NOMO-1 treated with dmso at 0.1 percent for 144 hours (cell line): ENCODE results near the gene LRRC4C.
"Not testable (repeated sequence)": the region's sequence is repeated elsewhere in the genome, so short reads cannot be mapped to it uniquely, and the experiment has no call there.

ENCODE experiments used
- DNase-seq: peaks from one replicate; lab custom pipeline; 2025; ENCODE audit not compliant: unreplicated experiment; lab: John Stamatoyannopoulos, UW

The LRRC4C gene

DNA sequence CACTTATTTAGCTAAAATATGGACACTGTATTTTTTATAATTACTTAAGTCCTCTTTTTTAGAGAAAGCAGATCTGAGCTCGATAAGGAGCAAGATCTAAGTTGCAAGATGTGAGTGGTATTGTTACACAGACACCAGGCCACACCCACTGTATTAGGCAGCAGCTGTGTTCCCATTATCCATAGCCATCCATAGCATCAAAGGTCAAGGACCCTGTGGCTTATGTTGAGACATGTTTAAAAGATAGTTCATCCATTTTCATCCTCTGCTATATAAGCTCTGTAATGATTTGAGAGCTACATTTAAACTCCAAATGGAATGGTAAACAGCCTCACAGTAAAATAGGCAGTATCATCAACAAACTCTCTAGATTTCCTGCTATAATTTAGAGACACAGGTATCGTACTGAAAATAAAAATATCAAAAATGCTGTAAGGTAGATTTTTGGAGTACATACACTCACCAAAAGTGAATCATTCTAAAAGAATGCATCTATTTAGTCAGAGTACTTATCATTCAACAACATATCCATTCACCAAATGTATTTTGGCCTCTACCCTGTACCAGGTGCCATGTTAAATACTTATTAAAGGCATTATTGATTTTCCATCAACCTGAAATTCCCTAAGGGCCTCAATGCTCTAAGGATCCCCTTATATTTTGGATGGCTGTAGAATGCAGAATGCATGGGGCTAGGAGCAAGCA lies 574.0 kb downstream of the LRRC4C start:
- no peak for DNase-seq

DNA sequence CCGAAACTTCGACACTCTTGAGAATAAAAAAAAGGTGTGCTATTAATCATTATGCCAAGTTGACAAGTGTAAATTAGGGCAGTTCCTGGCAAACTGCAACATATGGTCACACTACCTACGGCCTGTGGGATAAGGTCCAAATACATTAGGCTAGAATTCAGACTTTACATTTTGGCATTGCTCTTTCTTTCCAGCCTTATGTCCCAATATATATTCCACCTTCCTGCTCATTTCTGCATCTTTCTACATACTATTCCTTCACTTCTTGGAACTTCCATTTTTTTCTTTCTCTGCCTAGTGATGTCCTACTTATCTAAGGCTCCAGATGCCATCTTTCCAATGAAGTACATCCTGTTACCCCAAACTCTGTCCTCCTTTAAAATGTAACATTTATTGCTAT lies 577.2 kb downstream of the LRRC4C start:
- DNase-seq = no peak

DNA sequence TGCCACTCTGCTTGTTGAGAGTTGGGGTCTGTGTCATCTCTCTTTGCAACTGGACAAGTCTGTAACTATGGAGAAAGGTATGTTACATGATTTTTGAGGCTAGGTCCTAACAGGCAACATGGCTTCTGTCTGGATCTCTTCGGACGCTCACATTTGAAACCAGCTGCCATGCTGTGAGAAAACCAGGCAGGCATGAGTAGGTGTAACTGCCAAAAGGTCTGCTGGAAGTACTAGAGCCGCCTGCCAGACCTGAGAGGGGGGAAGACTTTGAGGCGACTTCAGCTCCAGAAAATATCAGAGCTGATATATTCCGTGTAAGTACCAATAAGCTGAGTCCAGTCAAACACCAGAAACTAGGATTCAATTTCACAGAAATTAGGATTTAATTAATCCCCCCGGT lies 579.5 kb downstream of the LRRC4C start:
- no peak for DNase-seq

DNA sequence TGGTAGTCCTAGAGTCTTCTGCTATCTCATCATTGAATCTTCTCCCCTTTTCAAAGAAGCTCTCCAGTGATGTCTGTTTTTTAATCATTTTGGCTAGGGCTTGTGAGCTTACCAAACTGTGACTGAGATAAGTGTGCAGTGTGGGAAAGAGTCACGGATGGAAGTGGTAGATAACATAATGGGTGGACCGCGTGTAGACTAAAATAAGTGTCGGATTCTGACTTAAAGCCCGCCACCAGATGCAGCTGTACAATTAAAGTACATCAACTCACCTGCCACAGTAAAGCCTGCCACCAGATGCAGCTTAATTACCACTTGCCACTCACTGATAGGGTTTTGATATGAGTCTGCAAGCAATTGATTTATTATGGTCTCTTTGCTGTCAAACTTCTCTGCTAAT lies 581.5 kb downstream of the LRRC4C start:
- no peak for DNase-seq

DNA sequence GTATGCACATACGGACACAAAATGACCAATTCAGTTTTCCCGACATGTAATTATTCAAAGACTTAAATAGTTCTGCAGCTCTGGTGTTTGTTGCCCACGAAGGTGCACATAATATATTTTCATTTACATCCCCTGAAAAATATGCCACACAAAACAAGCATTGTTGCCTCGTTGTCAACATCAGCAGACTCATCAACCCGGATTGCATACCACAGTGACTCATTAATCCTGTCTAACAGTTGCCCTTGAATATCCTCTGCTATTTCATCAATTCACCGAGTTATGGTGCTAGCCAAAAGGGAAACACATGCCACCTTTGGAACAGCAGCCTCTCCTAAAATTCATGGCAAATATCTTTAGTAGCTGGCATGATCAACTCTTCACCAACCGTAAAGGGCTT lies 582.2 kb downstream of the LRRC4C start:
- no peak for DNase-seq

DNA sequence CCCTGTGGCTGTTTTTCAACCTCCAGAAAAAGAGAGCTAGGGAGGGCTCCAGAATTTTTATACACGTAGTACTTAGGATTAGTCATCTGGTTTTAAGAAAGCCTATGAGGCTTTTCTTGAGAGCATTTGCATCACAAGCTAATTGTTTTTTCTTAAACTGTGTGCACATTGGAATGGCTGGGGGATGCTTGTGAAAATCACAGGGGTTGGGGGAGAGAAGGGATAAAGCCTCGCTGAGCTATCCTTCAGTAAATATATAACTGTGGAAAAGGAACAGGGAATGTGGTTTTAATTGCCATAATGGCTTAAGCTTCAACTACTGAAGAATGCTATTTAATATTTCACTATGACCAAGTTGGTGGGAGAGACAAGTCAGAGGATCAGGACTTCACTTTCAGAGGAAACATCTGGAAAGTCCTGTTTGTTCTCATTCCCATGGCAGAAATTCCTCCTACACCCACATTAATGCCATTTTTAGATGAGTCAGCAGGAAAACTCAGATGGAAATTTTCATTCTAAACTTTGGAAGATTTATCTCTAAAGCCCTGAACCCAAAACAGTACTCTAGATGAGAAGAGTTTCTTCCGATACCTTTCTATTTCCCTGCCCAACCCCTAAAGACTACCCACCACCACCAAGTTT lies 591.3 kb downstream of the LRRC4C start:
- no peak for DNase-seq

DNA sequence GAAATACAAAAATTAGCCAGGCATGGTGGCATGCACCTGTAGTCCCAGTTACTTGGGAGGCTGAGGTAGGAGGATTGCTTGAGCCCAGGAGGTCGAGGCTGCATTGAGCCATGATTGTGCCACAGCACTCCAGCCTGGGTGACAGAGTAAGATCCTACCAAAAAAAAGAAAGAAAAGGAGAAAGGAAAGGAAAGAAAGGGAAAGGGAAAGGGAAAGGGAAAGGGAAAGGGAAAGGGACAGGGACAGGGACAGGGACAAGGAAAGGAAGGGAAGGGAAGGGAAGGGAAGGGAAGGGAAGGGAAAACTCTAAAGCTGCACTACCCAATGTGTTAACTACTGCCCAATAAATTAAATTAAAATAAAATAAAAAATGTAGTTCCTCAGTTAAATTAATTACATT lies 601.7 kb downstream of the LRRC4C start:
- DNase-seq = not testable (repeated sequence)

DNA sequence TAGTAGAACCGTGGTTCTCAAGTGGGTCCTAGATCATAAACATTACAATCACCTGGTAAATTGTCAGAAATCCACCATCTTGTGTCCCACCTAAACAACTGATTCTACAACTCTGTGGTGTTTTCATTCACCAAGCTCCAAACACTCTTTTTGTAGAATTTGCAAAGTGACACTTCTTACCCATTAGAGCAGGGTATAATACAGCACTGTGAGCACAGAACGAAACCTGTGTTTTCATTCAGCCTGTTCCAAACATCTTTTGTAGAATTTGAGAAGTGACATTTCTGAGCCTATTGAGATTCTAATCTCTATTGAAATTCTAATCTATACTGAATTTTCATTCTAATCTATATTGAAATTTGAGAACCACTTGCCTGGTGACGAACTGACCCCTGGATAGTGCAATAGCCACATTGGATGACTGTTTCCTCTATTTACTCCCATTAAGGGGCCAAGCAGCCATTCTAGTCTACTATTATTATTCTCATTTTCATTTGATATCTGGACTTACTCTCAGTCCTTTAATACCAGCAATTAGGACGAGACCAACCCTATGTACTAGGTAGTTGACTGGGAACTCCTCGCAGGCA lies 616.6 kb downstream of the LRRC4C start:
- DNase-seq = no peak

DNA sequence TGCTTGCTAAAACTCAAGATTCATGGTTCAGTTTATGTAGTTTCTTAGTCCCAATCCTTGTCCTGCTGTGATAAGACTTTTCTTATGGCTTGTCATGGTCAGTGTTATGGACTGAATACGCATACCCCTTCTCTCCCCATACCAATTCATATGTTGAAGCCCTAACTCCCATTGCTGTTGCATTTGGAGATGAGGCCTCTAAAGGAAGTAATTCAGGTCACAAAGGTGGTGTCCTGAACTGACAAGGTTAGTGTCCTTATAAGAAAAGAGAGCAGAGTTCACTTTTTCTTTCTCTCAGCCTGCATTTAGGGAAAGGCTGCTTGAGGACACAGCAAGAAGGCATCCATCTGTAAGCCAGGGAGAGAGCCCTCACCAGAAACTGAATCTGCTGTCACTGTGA lies 618.2 kb downstream of the LRRC4C start:
- no peak for DNase-seq

DNA sequence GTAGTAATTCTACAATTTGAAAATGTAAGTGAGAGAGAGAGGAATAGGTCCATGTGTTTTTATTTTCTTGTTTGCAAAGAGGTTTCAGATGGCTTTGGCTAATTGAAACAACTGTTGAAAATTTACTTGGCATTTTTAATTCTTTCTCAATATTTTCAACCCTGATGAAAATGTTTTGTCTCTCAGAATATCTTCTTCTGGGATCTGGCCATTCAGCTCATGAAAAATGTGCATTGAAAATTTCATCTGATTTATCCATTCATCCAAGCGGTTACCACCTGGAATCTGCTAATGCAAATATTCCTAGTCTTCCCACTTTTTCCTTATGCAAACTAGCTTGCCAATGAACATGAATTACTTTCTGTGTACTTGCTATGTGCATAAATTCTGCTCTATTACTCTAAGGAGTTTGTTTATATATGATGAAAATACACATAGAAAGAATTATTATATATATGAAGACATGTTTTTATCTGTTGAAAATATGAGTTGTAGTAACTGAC lies 621.2 kb downstream of the LRRC4C start:
- DNase-seq = no peak

DNA sequence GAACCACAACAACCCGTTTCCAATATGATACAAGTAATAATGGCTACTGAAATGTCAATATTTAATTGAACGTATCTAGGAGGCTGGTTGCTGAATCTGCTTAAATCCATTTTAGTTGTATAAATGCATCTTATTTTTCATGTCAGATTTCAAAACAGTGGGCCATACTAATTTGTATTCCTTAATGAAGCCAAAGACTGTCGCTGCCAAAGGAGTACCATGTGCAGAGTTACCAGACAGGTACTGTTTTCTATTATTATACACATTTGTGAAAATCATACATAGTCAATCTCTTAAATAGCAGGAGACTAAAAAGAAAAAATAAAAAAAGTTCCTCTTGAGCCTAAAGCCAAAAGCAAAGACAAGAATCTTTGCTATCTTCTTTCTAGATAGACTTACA lies 632.3 kb downstream of the LRRC4C start:
- DNase-seq = no peak

DNA sequence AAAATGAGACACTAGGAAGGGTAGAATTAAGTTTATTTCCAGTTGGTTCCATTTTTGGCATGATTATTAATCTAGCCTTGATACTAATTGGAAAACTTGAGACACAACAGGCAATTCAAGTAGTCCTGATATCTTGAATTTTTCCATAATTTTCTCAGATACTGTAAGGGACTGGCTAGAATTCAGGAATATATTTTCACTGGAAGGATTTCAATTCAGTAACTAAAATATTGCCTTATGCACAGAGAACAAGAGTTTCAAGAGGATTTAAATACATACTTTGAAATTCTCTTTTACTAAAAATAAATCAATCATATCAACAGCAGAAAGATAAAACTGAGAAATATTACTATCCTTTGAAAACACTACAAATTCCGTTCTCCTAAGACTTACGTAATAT lies 632.9 kb downstream of the LRRC4C start:
- DNase-seq = no peak

DNA sequence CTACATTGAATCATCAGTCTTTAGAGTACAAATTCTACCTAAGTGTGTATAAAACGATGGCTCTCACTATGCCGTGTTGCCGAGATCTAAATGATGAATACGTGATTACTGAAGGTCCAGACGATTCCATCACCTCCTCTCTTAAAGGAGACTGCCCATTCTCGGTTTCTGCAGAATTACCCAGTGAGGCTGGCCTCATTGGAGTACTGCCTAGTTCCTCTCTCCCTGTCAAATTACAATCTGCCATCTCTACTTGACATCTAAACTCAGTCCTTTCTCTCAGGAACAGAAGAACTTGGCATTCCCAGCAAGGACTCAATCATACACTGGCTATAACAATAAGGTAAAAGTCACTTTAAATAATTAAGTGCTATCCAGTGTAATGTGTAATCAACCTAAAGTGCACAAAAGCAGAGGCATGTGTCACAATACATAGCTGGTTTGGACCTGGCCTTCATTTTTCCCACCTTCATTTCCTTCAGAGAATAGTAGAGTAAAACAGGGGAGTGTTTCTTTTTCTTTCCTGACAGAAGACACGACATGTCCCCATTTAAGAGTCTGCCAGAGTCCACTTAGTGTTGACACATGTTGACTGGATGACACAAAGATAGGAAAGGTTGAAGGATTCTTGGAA lies 634.1 kb downstream of the LRRC4C start:
- DNase-seq = no peak

DNA sequence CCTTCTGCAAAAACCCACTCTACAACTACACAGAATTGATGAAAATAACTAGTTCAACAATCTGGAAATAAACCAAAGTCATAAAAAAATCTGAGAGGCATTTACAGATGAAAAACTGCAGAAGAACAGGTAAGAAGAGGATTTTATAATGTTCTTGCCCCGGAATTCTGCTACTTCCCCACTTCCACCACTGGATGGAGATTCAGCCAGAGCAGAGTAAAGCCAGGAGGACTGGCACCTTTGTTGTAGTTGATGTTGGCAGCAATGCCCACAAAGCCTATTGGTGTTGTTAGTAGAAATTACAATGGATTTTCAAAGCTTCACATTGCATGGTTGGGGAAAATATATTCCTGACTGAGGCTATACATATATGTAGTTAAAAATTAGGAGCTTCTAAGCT lies 640.2 kb downstream of the LRRC4C start:
- DNase-seq = no peak

DNA sequence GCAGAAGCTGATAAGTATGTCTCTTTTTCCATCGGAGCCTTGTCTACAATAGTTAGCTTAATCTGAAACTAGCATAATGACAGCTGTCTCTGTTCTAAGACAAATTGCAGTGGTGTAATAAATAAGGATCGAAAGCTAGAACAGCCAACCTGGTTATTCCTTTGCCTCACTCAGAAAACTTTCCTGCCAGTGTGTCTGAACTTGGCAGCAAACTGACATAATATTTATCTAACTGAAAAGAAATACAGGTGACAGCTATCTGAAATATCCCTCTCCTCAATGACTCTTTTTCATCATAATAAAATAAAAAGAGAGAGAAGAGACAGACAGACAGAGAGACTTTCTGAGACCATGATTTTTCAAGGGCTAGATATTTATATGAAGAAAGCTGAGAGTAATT lies 642.5 kb downstream of the LRRC4C start:
- DNase-seq = no peak

DNA sequence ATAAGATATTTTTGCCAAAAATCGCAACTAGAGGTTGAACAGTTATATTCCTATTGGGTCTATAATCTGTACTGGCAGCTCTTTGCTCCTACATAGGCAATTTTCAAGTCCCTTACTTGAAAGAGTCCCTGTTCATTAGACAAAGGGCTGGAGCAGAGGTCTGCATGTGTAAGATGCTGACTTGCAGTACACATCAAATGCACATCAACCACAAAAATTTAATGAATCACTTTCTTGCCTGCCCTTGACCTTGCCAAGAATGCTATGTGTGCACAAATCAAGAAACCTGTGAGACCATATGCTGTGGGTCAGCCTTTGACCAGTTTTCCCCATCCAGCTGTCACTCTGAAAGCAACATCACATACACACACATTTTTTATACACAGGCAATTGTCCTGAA lies 661.5 kb downstream of the LRRC4C start:
- DNase-seq = no peak

DNA sequence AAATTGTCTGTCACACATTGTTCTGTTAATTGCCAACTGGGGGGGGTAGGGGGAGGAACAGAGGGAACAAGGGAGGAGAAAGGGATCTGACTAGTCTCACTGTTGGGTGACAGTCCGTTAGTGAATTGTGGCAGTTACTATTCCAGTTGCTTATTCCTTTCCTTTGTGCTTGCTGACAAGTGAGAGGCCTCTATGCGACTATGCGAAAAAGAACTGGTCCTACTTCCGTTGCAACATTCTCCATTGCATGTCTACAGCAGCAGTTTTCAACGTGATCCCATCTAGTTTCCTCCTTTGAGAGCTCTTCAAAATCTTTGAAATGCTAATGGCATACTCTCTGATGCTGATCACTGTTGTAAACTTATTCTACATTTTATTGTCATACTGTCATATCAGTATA lies 672.2 kb downstream of the LRRC4C start:
- DNase-seq = no peak

DNA sequence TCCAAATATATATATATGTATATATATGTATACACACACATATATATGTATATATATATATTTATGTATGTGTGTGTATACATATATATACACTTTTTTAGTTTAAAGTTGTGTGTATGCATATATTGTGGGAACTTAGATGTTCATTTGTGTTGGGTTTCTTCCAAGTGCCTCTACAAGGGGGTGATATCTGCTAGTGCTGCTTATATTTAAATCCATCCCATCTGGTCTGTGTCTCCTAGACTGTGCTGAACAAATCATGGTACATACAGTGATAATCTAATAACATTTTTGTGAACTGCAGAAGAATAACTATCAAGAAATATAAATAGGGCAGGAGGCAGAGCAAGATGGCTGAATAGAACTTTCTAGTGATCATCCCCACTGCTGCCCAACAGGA lies 696.4 kb downstream of the LRRC4C start:
- DNase-seq = no peak

DNA sequence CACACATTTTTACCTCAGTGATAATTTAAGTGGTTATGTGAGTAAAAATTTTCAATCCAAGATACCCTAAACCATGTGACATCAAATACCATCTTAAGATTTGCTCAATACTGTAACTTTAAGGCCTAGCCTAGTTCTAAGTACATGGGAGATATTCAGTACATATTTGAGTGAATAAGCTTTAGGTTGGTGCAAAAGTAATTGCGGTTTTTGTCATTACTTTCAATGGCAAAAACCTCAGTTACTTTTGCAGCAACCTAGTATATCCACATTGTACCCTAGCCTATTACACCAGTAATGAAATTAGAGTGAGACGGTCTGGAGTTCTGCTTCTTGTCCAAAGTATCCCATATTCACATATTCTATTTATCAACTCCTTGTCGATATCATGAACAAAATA lies 700.1 kb downstream of the LRRC4C start:
- no peak for DNase-seq

DNA sequence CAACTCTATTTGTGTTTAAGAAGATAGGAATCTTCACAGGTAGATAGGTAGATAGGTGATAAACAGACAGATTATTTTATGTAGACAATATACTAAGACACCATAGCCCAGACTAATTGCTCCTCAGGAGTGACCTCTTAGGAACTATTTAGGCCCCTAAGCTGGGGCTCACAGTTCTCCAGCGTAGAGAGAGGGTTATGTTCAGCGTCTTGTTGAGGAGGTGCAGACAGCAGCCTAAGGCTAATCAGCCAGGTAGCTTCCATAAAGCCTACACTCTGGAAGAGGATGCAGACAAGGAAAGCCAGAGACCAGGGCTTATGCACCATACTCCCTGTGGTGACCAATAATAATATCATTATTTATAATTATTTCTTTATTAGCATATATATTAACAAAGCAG lies 705.2 kb downstream of the LRRC4C start:
- DNase-seq = no peak

DNA sequence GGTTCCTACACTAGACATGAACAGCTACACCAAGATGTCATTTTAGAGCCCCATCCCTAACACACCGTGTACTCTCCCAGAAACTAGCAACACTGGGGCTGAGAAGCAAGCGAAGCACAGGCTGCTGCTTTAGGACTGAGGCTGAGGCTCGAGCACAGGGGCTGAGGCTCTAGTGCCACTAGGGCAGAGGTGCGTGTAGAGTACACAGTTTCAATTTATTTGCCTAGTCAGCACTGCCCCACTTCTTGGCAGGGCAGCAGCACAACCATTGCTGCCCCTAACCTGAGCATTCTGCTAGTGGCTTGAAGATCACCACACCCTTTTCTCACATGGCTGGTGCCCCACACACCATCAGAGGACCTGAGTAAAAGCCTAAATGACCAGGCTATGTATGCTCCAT lies 713.2 kb downstream of the LRRC4C start:
- no peak for DNase-seq

DNA sequence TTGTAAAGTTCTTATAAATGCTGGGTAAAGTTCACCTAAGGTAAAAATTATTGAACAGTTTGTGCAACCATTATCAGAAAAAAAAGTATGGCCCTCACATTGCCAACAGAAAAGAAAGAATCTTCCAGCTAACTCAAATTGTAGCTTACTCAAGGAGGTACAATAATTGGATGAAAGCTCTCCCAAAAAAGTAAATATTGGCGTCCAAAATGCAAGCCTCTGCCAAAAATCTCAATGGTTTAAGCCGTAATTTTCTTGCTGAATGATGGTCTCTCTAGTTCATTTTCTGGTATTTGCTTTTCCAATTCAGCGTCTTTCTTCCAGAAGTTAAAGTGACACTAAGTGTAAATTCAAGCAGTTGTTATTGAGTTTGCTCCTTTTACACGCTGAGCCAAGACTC lies 727.3 kb downstream of the LRRC4C start:
- DNase-seq = no peak
